ENCODE results near the gene TKTL1. TPM values are rescaled to one million over a fixed set of nuclear protein-coding genes. Genes with fewer than 3 reads are reported as not detected.

The TKTL1 gene
- total RNA-seq, 1 donor from 2014 or later, result not detected

DNA sequence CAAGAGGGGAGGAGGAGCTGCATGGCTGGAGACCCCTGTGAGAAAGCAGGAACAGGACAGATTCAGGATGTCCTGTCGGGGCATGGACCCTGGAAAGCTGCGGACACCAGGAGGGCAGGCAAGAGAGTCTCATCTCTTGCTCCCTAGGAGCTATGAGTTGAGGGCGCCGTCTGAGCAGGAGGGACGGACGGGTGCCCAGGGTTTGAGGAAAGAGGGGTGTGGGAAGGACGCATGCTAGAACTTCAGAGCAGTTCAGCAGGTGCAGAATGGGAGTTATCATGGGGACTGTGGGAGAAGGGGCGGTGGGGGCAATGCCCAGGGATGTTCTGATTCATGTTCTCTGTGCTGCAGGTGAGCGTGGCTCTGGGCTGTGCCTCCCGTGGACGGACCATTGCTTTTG lies 24.8 kb downstream of the TKTL1 start:
- TF ChIP-seq, protein P1, sequence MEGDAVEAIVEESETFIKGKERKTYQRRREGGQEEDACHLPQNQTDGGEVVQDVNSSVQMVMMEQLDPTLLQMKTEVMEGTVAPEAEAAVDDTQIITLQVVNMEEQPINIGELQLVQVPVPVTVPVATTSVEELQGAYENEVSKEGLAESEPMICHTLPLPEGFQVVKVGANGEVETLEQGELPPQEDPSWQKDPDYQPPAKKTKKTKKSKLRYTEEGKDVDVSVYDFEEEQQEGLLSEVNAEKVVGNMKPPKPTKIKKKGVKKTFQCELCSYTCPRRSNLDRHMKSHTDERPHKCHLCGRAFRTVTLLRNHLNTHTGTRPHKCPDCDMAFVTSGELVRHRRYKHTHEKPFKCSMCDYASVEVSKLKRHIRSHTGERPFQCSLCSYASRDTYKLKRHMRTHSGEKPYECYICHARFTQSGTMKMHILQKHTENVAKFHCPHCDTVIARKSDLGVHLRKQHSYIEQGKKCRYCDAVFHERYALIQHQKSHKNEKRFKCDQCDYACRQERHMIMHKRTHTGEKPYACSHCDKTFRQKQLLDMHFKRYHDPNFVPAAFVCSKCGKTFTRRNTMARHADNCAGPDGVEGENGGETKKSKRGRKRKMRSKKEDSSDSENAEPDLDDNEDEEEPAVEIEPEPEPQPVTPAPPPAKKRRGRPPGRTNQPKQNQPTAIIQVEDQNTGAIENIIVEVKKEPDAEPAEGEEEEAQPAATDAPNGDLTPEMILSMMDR (IDR thresholded peaks at IDR 0.05; ENCODE audit: insufficient read depth, low read length, severe bottlenecking), result no peak
- DNase-seq (ENCODE audit: low read depth) (no peak), FAIRE-seq (no peak)

DNA sequence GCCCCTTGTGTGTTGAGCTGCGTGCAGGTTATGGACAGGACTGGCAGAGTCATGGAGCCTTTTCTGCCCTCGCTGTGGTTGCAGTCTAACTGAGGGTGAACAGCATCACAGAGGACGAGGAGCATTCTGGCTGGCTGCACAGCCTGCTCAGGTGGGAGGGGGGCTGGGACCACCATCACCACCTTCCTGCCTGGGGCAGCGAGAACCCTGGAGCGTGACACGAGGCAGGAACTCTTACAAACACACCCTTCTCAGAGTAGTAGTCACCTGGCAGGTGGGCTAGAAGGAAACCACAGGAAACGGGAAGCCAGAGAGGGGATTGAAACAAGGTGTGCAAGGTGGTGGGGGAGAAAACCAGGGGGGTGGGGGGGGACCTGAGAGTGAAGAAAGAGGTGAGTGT lies 25.6 kb downstream of the TKTL1 start:
- Histone ChIP-seq H3K27me3 (ENCODE audit: control insufficient read depth, insufficient read depth, low read length) (peaks cover 11% of the 10 kb centered on the region), H3K36me3 (ENCODE audit: control insufficient read depth, insufficient read depth, low read length) (no peaks in the 10 kb centered on the region), H3K4me3 (ENCODE audit: low read depth, low read length) (no peak overlapping the region)
- TF ChIP-seq, protein P1 (IDR thresholded peaks at IDR 0.05; ENCODE audit: insufficient read depth, low read length, severe bottlenecking), result no peak
- no peak for DNase-seq (ENCODE audit: low read depth)
- FAIRE-seq, result no peak

More for the DNA sequence above, 24.8 kb downstream of the TKTL1 start:
- Histone ChIP-seq H3K36me3 (ENCODE audit: control insufficient read depth, insufficient read depth, low read length) (no peaks in the 10 kb centered on the region), H3K4me3 (ENCODE audit: low read depth, low read length) (no peak overlapping the region), H3K27me3 (ENCODE audit: control insufficient read depth, insufficient read depth, low read length) (peaks cover 9% of the 10 kb centered on the region)

DNA sequence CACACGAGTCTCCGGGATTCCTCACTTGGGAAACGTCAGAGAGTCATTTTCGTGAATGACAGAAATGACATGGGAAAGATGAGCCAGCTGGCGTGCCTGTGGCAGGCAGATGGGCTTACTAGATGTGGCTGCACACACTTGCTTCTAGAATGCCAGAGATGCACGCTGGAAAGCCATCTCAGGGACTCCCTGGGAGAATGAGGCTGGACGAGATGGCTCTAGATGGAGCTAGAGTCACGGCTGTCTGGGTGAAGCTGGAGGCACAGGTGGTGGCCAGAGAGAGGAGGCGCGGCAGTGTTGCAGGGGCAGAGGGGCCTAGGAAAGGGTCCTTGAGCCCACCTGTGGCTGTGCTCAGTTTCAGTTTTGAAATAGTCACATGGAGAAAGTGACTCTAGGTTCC lies 26.0 kb downstream of the TKTL1 start:
- Histone ChIP-seq H3K4me3 (ENCODE audit: low read depth, low read length) (no peak overlapping the region), H3K36me3 (ENCODE audit: control insufficient read depth, insufficient read depth, low read length) (no peaks in the 10 kb centered on the region), H3K27me3 (ENCODE audit: control insufficient read depth, insufficient read depth, low read length) (peaks cover 15% of the 10 kb centered on the region)
- DNase-seq (ENCODE audit: low read depth) (no peak), FAIRE-seq (no peak)
- TF ChIP-seq, protein P1 (IDR thresholded peaks at IDR 0.05; ENCODE audit: insufficient read depth, low read length, severe bottlenecking), result no peak

DNA sequence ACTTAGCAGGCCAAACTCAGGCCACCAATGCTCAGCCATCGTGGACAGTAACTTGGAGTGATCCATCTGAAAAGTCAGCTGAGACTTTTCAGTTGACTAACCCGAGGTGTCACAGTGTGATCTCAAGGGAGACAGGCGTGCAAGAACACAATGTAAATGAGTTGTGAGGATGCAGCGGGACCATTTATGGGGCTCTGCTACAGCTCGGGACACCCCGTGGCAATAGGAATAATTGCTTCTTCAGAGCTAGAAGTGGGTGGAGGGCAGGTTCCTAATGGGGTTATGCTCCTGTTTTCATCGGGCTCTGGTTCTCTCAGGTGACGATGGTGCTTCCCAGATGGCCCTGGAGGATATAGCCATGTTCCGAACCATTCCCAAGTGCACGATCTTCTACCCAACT lies 27.3 kb downstream of the TKTL1 start:
- DNase-seq (ENCODE audit: low read depth), result no peak

DNA sequence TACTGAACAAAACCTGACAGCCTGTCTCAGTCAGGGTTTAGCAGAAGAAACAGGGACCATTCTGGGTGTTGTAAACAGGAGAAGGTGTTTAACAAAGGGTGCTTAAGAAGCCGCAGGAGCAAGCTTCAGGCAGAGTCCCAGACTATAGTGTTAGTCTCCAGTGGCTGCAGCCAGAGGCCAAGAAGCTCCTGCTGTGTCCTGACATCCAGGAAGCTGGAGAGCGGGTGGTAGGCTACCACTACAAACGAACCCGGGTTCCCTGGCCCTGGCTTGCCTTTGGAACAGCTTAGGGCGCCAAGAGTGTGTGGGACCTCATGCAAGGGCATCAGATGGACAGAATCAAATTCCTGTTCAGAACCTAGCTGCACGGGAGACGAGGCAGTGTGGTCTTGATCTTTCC lies 27.9 kb downstream of the TKTL1 start:
- FAIRE-seq (no peak), DNase-seq (ENCODE audit: low read depth) (no peak)
- Histone ChIP-seq H3K36me3 (ENCODE audit: control insufficient read depth, insufficient read depth, low read length) (no peaks in the 10 kb centered on the region), H3K4me3 (ENCODE audit: low read depth, low read length) (no peak overlapping the region), H3K27me3 (ENCODE audit: control insufficient read depth, insufficient read depth, low read length) (peaks cover 16% of the 10 kb centered on the region)
- TF ChIP-seq, protein P1 (IDR thresholded peaks at IDR 0.05; ENCODE audit: insufficient read depth, low read length, severe bottlenecking), result no peak

More for the DNA sequence above, 27.3 kb downstream of the TKTL1 start:
- Histone ChIP-seq H3K27me3 (ENCODE audit: control insufficient read depth, insufficient read depth, low read length) (peaks cover 16% of the 10 kb centered on the region), H3K36me3 (ENCODE audit: control insufficient read depth, insufficient read depth, low read length) (no peaks in the 10 kb centered on the region), H3K4me3 (ENCODE audit: low read depth, low read length) (no peak overlapping the region)
- peak; percentile 13 for FAIRE-seq
- TF ChIP-seq, protein P1 (IDR thresholded peaks at IDR 0.05; ENCODE audit: insufficient read depth, low read length, severe bottlenecking), result no peak

- Histone ChIP-seq H3K36me3 (ENCODE audit: control insufficient read depth, insufficient read depth, low read length) (no peaks in the 10 kb centered on the region), H3K4me3 (ENCODE audit: low read depth, low read length) (no peak overlapping the region), H3K27me3 (ENCODE audit: control insufficient read depth, insufficient read depth, low read length) (peaks cover 16% of the 10 kb centered on the region)
- TF ChIP-seq, protein P1 (IDR thresholded peaks at IDR 0.05; ENCODE audit: insufficient read depth, low read length, severe bottlenecking), result no peak
- FAIRE-seq, result no peak
- no peak for DNase-seq (ENCODE audit: low read depth)
These were observed 29.9 kb downstream of the TKTL1 start for GRCh38 chrX:154325541-154325940.
